ENCODE measurements around the gene NUPR1.
"Not testable (repeated sequence)": the region's sequence is repeated elsewhere in the genome, so short reads cannot be mapped to it uniquely, and the experiment has no call there.

NUPR1 gene

GRCh38 chr16:28497861-28498599, 40.7 kb downstream of the NUPR1 start:
- no peak for DNase-seq

- no peak for DNase-seq
Measured at GRCh38 chr16:28497386-28497785, 41.4 kb downstream of the NUPR1 start.

GRCh38 chr16:28496844-28497243, 41.9 kb downstream of the NUPR1 start:
- no peak for DNase-seq

- no peak for DNase-seq
Measured at GRCh38 chr16:28495795-28496749, 42.7 kb downstream of the NUPR1 start.

- DNase-seq, result no peak
Measured at GRCh38 chr16:28495098-28495793, 43.5 kb downstream of the NUPR1 start.

GRCh38 chr16:28494121-28494851, 44.5 kb downstream of the NUPR1 start, which contains the start of gene APOBR:
Gene APOBR, plus strand, starts transcription at chr16:28494643. Its CDS starts 39 bp downstream, at chr16:28494682.
- DNase-seq, result no peak

GRCh38 chr16:28492511-28492910, 46.3 kb downstream of the NUPR1 start:
- DNase-seq, result no peak

- DNase-seq, result peak; percentile 88
Measured at GRCh38 chr16:28491970-28492474, 46.8 kb downstream of the NUPR1 start, which contains the start of gene CLN3. Gene CLN3, minus strand, starts transcription at chr16:28492074. Its CDS starts 315 bp downstream, at chr16:28491759.

- DNase-seq, result no peak
Measured at GRCh38 chr16:28491230-28491969, 47.4 kb downstream of the NUPR1 start.

- no peak for DNase-seq
Measured at GRCh38 chr16:28486266-28486665, 52.5 kb downstream of the NUPR1 start.

GRCh38 chr16:28483361-28483760, 55.4 kb downstream of the NUPR1 start:
- DNase-seq, result not testable (repeated sequence)

Measured in COR-L47 (cell line).